ENCODE measurements around the gene APOBEC3B. TPM values are rescaled to one million over a fixed set of nuclear protein-coding genes. Genes with fewer than 3 reads are reported as not detected.

APOBEC3B gene
- total and polyA plus RNA-seq, 2 of the 8 experiments (the other 6 are each of a cell fraction or from before 2014, with no cell fraction given), result 14.2 to 74.9 TPM

DNA sequence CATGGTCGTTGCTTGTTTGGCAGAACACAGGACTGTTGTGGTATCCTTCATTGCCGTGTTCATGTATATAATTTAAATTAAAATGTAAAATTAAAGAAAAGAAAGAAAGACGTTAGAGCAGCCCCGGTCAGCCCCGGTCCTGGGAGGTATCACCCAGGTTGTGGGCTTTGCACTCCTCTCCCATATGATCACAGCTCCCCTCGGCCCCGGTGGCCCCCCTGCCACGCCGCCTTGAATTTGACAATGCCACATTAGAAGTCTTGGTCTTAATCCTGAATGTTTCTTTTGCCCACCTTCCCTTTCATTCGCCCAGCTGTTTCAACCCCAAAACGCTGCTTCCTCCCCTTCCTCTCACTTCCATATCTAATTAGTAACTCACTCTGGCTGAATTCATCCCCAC is 13.3 kb upstream of the APOBEC3B start (continued):
- TF ChIP-seq, protein P1, sequence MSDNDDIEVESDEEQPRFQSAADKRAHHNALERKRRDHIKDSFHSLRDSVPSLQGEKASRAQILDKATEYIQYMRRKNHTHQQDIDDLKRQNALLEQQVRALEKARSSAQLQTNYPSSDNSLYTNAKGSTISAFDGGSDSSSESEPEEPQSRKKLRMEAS (IDR thresholded peaks at IDR 0.05), result no peak
- TF ChIP-seq EP300 (IDR thresholded peaks at IDR 0.05; ENCODE audit: borderline replicate concordance in 1 of 2, low read depth in 2 of 2, low read length in 2 of 2), result no peak
- no peak for TF ChIP-seq CREB1 (IDR thresholded peaks at IDR 0.05)
- TF ChIP-seq SIX5 (IDR thresholded peaks at IDR 0.05; ENCODE audit: low read depth, low read length), result no peak
- no peak for TF ChIP-seq CBX8 (IDR thresholded peaks at IDR 0.05; ENCODE audit: borderline replicate concordance, low read depth, low read length)
- no peak for TF ChIP-seq SP1 (IDR thresholded peaks at IDR 0.05; ENCODE audit: low read depth, low read length)
